Choroid plexus epithelial cell (primary cell): Measurements from ENCODE around the gene SCFD2.

Experiments used
- DNase-seq: peaks from one replicate; pipeline ENCODE4 v3.0.0-alpha.2; 2010; ENCODE audit warnings: low read depth
- H3K4me3 ChIP-seq: 2 replicates; pipeline ENCODE4 v1.5.1; 2011; ENCODE audit warnings: low read depth, mild to moderate bottlenecking, control low read depth, low read length, moderate library complexity
- CTCF ChIP-seq: conservative IDR thresholded peaks from 2 replicates; pipeline ENCODE4 v1.5.1; 2011; ENCODE audit warnings: low read depth, mild to moderate bottlenecking, control low read depth, inconsistent platforms, low read length, moderate library complexity

The SCFD2 gene

GRCh38 chr4:53075162-53075785 lies 290.6 kb downstream of the SCFD2 start:
- no peak overlapping the region for H3K4me3 ChIP-seq
- TF ChIP-seq CTCF: no peak
- no peak for DNase-seq

- TF ChIP-seq CTCF: no peak
- H3K4me3 ChIP-seq: no peak overlapping the region
- DNase-seq: no peak
These were observed 297.0 kb downstream of the SCFD2 start for GRCh38 chr4:53068755-53069330.

GRCh38 chr4:53067125-53067802 lies 298.6 kb downstream of the SCFD2 start:
- no peak for TF ChIP-seq CTCF
- DNase-seq: no peak
- no peak overlapping the region for H3K4me3 ChIP-seq

- DNase-seq: no peak
- H3K4me3 ChIP-seq: no peak overlapping the region
- no peak for TF ChIP-seq CTCF
These were observed 299.7 kb downstream of the SCFD2 start for GRCh38 chr4:53066155-53066554.

- TF ChIP-seq CTCF: no peak
- no peak overlapping the region for H3K4me3 ChIP-seq
- no peak for DNase-seq
These were observed 301.3 kb downstream of the SCFD2 start for GRCh38 chr4:53064609-53065008.

- no peak for TF ChIP-seq CTCF
- no peak for DNase-seq
- no peak overlapping the region for H3K4me3 ChIP-seq
These were observed 304.6 kb downstream of the SCFD2 start for GRCh38 chr4:53061091-53061850.
